ENCODE results near the gene IGFBP7.

GRCh38 chr4:57040510-57040909 is 69.7 kb downstream of the IGFBP7 start:
- TF ChIP-seq CTCF (conservative IDR thresholded peaks at IDR 0.05 in 1 of 2, IDR thresholded peaks at IDR 0.05 in 1 of 2; ENCODE audit: low read depth in 1 of 2, low read length in 2 of 2) (no peak), EZH2 (IDR thresholded peaks at IDR 0.05; ENCODE audit: low read length, missing control alignments) (no peak)
